KBM-7 (cell line): ENCODE results near the gene CD200R1.

Experiments used
- DNase-seq: peaks from one replicate; pipeline ENCODE4 v3.0.0-alpha.2; 2015
- in situ Hi-C: fragments of 300-500 bp; cut with MboI; formaldehyde crosslinking; loops from 2 replicates; pipeline ENCODE4 v1.14.3; 2020; ENCODE audit warnings: low sequenced_read_pairs, low pct_unique_long_range_greater_than_20kb, mixed read lengths

Gene CD200R1

GRCh38 chr3:112974894-112975293, at the start of gene CD200R1:
Gene CD200R1 (minus strand): TSS chr3:112975103. CDS start chr3:112974857, 246 bp downstream.
- DNase-seq: peak; percentile 45
- in situ Hi-C loops: loop anchor here (25.0 kb wide), 1 partner anchor 238 kb away; no protein-coding TSS in a partner anchor

- no peak for DNase-seq
- in situ Hi-C loops: no loop called here
These were observed 46.6 kb upstream of the CD200R1 start for GRCh38 chr3:113021471-113021870.

- in situ Hi-C loops: no loop called here
These were observed 44.6 kb upstream of the CD200R1 start for GRCh38 chr3:113019182-113020137.

GRCh38 chr3:113018536-113019181, 43.8 kb upstream of the CD200R1 start:
- DNase-seq: no peak
- in situ Hi-C loops: no loop called here

More at GRCh38 chr3:113019182-113020137, 44.6 kb upstream of the CD200R1 start:
- DNase-seq: peak; percentile 84

GRCh38 chr3:113013593-113013992, 38.7 kb upstream of the CD200R1 start:
- in situ Hi-C loops: no loop called here
- DNase-seq: no peak

GRCh38 chr3:113008117-113008516, 33.2 kb upstream of the CD200R1 start:
- DNase-seq: no peak
- in situ Hi-C loops: no loop called here

- DNase-seq: no peak
- in situ Hi-C loops: no loop called here
These were observed 31.6 kb upstream of the CD200R1 start for GRCh38 chr3:113006359-113007056.

GRCh38 chr3:113005611-113006010, 30.7 kb upstream of the CD200R1 start:
- in situ Hi-C loops: no loop called here
- no peak for DNase-seq

- in situ Hi-C loops: no loop called here
- DNase-seq: no peak
These were observed 27.8 kb upstream of the CD200R1 start for GRCh38 chr3:113002679-113003078.

- DNase-seq: no peak
- in situ Hi-C loops: no loop called here
These were observed 27.1 kb upstream of the CD200R1 start for GRCh38 chr3:113002037-113002436.

GRCh38 chr3:113000691-113001090, 25.8 kb upstream of the CD200R1 start:
- DNase-seq: no peak
- in situ Hi-C loops: no loop called here

- in situ Hi-C loops: loop anchor here (25.0 kb wide), 1 partner anchor 258 kb away; no protein-coding TSS in a partner anchor
- no peak for DNase-seq
These were observed 20.9 kb upstream of the CD200R1 start for GRCh38 chr3:112995800-112996199.

- in situ Hi-C loops: loop anchor here (25.0 kb wide), 1 partner anchor 254 kb away; no protein-coding TSS in a partner anchor
- DNase-seq: peak; percentile 91
These were observed 16.0 kb upstream of the CD200R1 start, which contains the start of gene GTPBP8 for GRCh38 chr3:112990672-112991602. Gene GTPBP8 (plus strand): TSS chr3:112990984. CDS start chr3:112991000, 16 bp downstream.

GRCh38 chr3:112987710-112988334, 12.9 kb upstream of the CD200R1 start:
- in situ Hi-C loops: loop anchor here (25.0 kb wide), 1 partner anchor 251 kb away; no protein-coding TSS in a partner anchor
- no peak for DNase-seq

- in situ Hi-C loops: loop anchor here (25.0 kb wide), 1 partner anchor 247 kb away; no protein-coding TSS in a partner anchor
- no peak for DNase-seq
These were observed 9.6 kb upstream of the CD200R1 start for GRCh38 chr3:112984485-112984884.

- no peak for DNase-seq
- in situ Hi-C loops: loop anchor here (25.0 kb wide), 1 partner anchor 245 kb away; no protein-coding TSS in a partner anchor
These were observed 7.8 kb upstream of the CD200R1 start for GRCh38 chr3:112982710-112983109.

GRCh38 chr3:112980080-112980479, 5.2 kb upstream of the CD200R1 start:
- in situ Hi-C loops: loop anchor here (25.0 kb wide), 1 partner anchor 243 kb away; no protein-coding TSS in a partner anchor
- DNase-seq: no peak
